Memory B cell (primary cell): ENCODE data around the gene RPTOR.
A peak's percentile ranks its signal among the peaks of the same experiment; 100 is the strongest.

Experiments
- ATAC-seq: fragments of 150-1000 bp; cut with Tn5 transposase; 2 replicates; pipeline ENCODE4 v1.10.0; 2021; ENCODE audit warnings: low read depth, mild to moderate bottlenecking, moderate library complexity
- DNase-seq, 2 donors: peaks; one replicate each; pipeline ENCODE4 v3.0.0; 2022; ENCODE audit warnings: low spot score in 2 of 2
- H3K27ac Mint-ChIP-seq: one replicate; pipeline ENCODE4 v1.8.0; 2022; ENCODE audit warnings: mild to moderate bottlenecking, moderate library complexity, mixed read lengths
- H3K27me3 Mint-ChIP-seq: one replicate; pipeline ENCODE4 v1.8.0; 2022; ENCODE audit warnings: mixed read lengths
- H3K36me3 Mint-ChIP-seq: one replicate; pipeline ENCODE4 v1.8.0; 2022; ENCODE audit warnings: mild to moderate bottlenecking, mixed read lengths
- H3K4me1 Mint-ChIP-seq: one replicate; pipeline ENCODE4 v1.8.0; 2022; ENCODE audit warnings: mixed read lengths
- H3K4me3 Mint-ChIP-seq: one replicate; pipeline ENCODE4 v1.8.0; 2022; ENCODE audit warnings: mild to moderate bottlenecking, moderate library complexity, mixed read lengths
- H3K9me3 Mint-ChIP-seq: one replicate; pipeline ENCODE4 v1.8.0; 2022; ENCODE audit warnings: mixed read lengths

RPTOR gene

GRCh38 chr17:80845069-80845862, 300.6 kb downstream of the RPTOR start:
- no peak overlapping the region for H3K4me3 Mint-ChIP-seq
- no peaks in the 10 kb centered on the region for H3K9me3 Mint-ChIP-seq
- H3K27ac Mint-ChIP-seq, result peak overlapping the region; percentile 17
- DNase-seq (no peak), ATAC-seq (no peak)
- H3K36me3 Mint-ChIP-seq, result peaks cover 18% of the 10 kb centered on the region
- H3K27me3 Mint-ChIP-seq, result no peaks in the 10 kb centered on the region
- peaks cover 16% of the 10 kb centered on the region for H3K4me1 Mint-ChIP-seq

GRCh38 chr17:80845863-80846671, 301.4 kb downstream of the RPTOR start:
- Mint-ChIP-seq H3K36me3 (peaks cover 19% of the 10 kb centered on the region), H3K9me3 (no peaks in the 10 kb centered on the region), H3K4me1 (peaks cover 16% of the 10 kb centered on the region), H3K27me3 (no peaks in the 10 kb centered on the region), H3K27ac (peak overlapping the region; percentile 17), H3K4me3 (no peak overlapping the region)
- DNase-seq (no peak), ATAC-seq (peak; percentile 78)

- DNase-seq (no peak), ATAC-seq (no peak)
- Mint-ChIP-seq H3K4me3 (peak overlapping the region; percentile 8), H3K27ac (peak overlapping the region; percentile 63), H3K4me1 (peaks cover 16% of the 10 kb centered on the region), H3K9me3 (no peaks in the 10 kb centered on the region), H3K27me3 (no peaks in the 10 kb centered on the region), H3K36me3 (peaks cover 19% of the 10 kb centered on the region)
Measured at GRCh38 chr17:80846932-80847331, 302.3 kb downstream of the RPTOR start.

- ATAC-seq, result peak; percentile 29
- peak overlapping the region; percentile 63 for H3K27ac Mint-ChIP-seq
- no peaks in the 10 kb centered on the region for H3K9me3 Mint-ChIP-seq
- H3K36me3 Mint-ChIP-seq, result peaks cover 21% of the 10 kb centered on the region
- H3K4me1 Mint-ChIP-seq, result peaks cover 16% of the 10 kb centered on the region
- no peaks in the 10 kb centered on the region for H3K27me3 Mint-ChIP-seq
- DNase-seq, result no peak
- H3K4me3 Mint-ChIP-seq, result no peak overlapping the region
Measured at GRCh38 chr17:80847496-80848230, 303.0 kb downstream of the RPTOR start.

- no peak overlapping the region for H3K4me3 Mint-ChIP-seq
- H3K27ac Mint-ChIP-seq, result no peak overlapping the region
- H3K36me3 Mint-ChIP-seq, result peaks cover 24% of the 10 kb centered on the region
- H3K27me3 Mint-ChIP-seq, result no peaks in the 10 kb centered on the region
- H3K9me3 Mint-ChIP-seq, result no peaks in the 10 kb centered on the region
- no peak for DNase-seq
- H3K4me1 Mint-ChIP-seq, result peaks cover 16% of the 10 kb centered on the region
- no peak for ATAC-seq
Measured at GRCh38 chr17:80848449-80849102, 303.9 kb downstream of the RPTOR start.

GRCh38 chr17:80849119-80849518, 304.5 kb downstream of the RPTOR start:
- Mint-ChIP-seq H3K9me3 (no peaks in the 10 kb centered on the region), H3K36me3 (peaks cover 24% of the 10 kb centered on the region), H3K4me1 (peaks cover 16% of the 10 kb centered on the region), H3K4me3 (no peak overlapping the region), H3K27ac (no peak overlapping the region), H3K27me3 (no peaks in the 10 kb centered on the region)
- DNase-seq (no peak), ATAC-seq (no peak)

GRCh38 chr17:80850109-80850508, 305.5 kb downstream of the RPTOR start:
- Mint-ChIP-seq H3K36me3 (peaks cover 24% of the 10 kb centered on the region), H3K4me3 (no peak overlapping the region), H3K4me1 (peaks cover 16% of the 10 kb centered on the region), H3K27ac (no peak overlapping the region), H3K27me3 (no peaks in the 10 kb centered on the region), H3K9me3 (no peaks in the 10 kb centered on the region)
- no peak for ATAC-seq
- no peak for DNase-seq

GRCh38 chr17:80850817-80851216, 306.2 kb downstream of the RPTOR start:
- Mint-ChIP-seq H3K4me3 (no peak overlapping the region), H3K36me3 (peaks cover 22% of the 10 kb centered on the region), H3K27ac (no peak overlapping the region), H3K27me3 (no peaks in the 10 kb centered on the region), H3K4me1 (peaks cover 11% of the 10 kb centered on the region), H3K9me3 (no peaks in the 10 kb centered on the region)
- no peak for ATAC-seq
- DNase-seq, result no peak

GRCh38 chr17:80851277-80851925, 306.8 kb downstream of the RPTOR start:
- no peak for ATAC-seq
- H3K36me3 Mint-ChIP-seq, result peaks cover 27% of the 10 kb centered on the region
- peaks cover 6% of the 10 kb centered on the region for H3K4me1 Mint-ChIP-seq

GRCh38 chr17:80852476-80853015, 307.9 kb downstream of the RPTOR start:
- no peaks in the 10 kb centered on the region for H3K27me3 Mint-ChIP-seq
- peaks cover 18% of the 10 kb centered on the region for H3K36me3 Mint-ChIP-seq
- no peak for ATAC-seq
- no peak overlapping the region for H3K27ac Mint-ChIP-seq
- no peak overlapping the region for H3K4me3 Mint-ChIP-seq
- DNase-seq, result no peak
- H3K9me3 Mint-ChIP-seq, result no peaks in the 10 kb centered on the region
- no peaks in the 10 kb centered on the region for H3K4me1 Mint-ChIP-seq

More at GRCh38 chr17:80851277-80851925, 306.8 kb downstream of the RPTOR start:
- Mint-ChIP-seq H3K4me3 (no peak overlapping the region), H3K27ac (no peak overlapping the region), H3K9me3 (no peaks in the 10 kb centered on the region), H3K27me3 (no peaks in the 10 kb centered on the region)
- no peak for DNase-seq

- Mint-ChIP-seq H3K36me3 (peaks cover 21% of the 10 kb centered on the region), H3K27ac (no peak overlapping the region), H3K4me3 (no peak overlapping the region), H3K9me3 (no peaks in the 10 kb centered on the region), H3K4me1 (no peaks in the 10 kb centered on the region), H3K27me3 (no peaks in the 10 kb centered on the region)
- DNase-seq (no peak), ATAC-seq (no peak)
Measured at GRCh38 chr17:80853076-80853475, 308.4 kb downstream of the RPTOR start.

GRCh38 chr17:80854220-80854619, 309.6 kb downstream of the RPTOR start:
- Mint-ChIP-seq H3K4me1 (no peaks in the 10 kb centered on the region), H3K4me3 (no peak overlapping the region), H3K27me3 (no peaks in the 10 kb centered on the region), H3K36me3 (peaks cover 29% of the 10 kb centered on the region), H3K27ac (no peak overlapping the region), H3K9me3 (no peaks in the 10 kb centered on the region)
- ATAC-seq, result no peak
- no peak for DNase-seq
